ENCODE measurements around the gene ERVFRD-1.

- TF ChIP-seq, protein P1, sequence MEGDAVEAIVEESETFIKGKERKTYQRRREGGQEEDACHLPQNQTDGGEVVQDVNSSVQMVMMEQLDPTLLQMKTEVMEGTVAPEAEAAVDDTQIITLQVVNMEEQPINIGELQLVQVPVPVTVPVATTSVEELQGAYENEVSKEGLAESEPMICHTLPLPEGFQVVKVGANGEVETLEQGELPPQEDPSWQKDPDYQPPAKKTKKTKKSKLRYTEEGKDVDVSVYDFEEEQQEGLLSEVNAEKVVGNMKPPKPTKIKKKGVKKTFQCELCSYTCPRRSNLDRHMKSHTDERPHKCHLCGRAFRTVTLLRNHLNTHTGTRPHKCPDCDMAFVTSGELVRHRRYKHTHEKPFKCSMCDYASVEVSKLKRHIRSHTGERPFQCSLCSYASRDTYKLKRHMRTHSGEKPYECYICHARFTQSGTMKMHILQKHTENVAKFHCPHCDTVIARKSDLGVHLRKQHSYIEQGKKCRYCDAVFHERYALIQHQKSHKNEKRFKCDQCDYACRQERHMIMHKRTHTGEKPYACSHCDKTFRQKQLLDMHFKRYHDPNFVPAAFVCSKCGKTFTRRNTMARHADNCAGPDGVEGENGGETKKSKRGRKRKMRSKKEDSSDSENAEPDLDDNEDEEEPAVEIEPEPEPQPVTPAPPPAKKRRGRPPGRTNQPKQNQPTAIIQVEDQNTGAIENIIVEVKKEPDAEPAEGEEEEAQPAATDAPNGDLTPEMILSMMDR (IDR thresholded peaks at IDR 0.05): no peak
- no peak for TF ChIP-seq POLR2A (IDR thresholded peaks at IDR 0.05)
- no peak for TF ChIP-seq POLR2AphosphoS5 (IDR thresholded peaks at IDR 0.05; ENCODE audit: insufficient read depth in 1 of 2, low read depth in 1 of 2)
Observed at GRCh38 chr6:11142296-11143027, 30.9 kb upstream of the ERVFRD-1 start.
